ENCODE data around the gene PLCH2. TPM values are rescaled to one million over a fixed set of nuclear protein-coding genes. Genes with fewer than 3 reads are reported as not detected.

The PLCH2 gene
- total RNA-seq, 3 donors from 2014 or later, result 0.58 to 1.3 (median 0.81) TPM

DNA sequence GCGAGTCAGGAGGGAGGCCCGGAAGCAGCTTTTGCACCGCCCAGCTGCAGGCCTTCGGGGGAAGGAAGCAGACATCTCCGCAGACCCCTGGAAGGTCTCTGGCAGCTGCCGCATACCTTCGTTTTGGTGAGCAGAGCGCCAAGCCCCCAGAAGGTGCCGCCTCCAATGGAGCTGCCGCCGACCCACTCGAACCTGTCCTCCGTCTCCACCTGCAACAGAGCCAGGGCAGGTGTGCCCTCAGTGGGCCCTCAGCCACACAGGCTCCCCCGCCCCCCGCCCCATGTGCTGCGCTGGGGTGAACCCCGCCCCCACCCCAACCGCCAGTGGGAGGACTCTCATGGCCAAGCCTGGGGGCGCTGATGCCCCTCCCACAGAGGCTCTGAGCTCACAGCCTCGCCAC, 44.1 kb downstream of the PLCH2 start:
- H3K9me3 Mint-ChIP-seq, result no peaks in the 10 kb centered on the region
- H3K4me1 Mint-ChIP-seq (ENCODE audit: low read depth), result peaks cover 28% of the 10 kb centered on the region
- no peak overlapping the region for H3K4me3 Mint-ChIP-seq
- H3K36me3 Mint-ChIP-seq (ENCODE audit: insufficient read depth), result peaks cover 14% of the 10 kb centered on the region
- ATAC-seq (no peak), DNase-seq (no peak)
- no peaks in the 10 kb centered on the region for H3K27me3 Mint-ChIP-seq (ENCODE audit: low read depth)

GRCh38 chr1:2520806-2521205, 44.7 kb downstream of the PLCH2 start:
- no peak for ATAC-seq
- no peaks in the 10 kb centered on the region for H3K27me3 Mint-ChIP-seq (ENCODE audit: low read depth)
- DNase-seq, result no peak
- H3K4me1 Mint-ChIP-seq (ENCODE audit: low read depth), result peaks cover 29% of the 10 kb centered on the region
- no peaks in the 10 kb centered on the region for H3K9me3 Mint-ChIP-seq
- no peak overlapping the region for H3K4me3 Mint-ChIP-seq
- peaks cover 14% of the 10 kb centered on the region for H3K36me3 Mint-ChIP-seq (ENCODE audit: insufficient read depth)

GRCh38 chr1:2522230-2522629, 46.1 kb downstream of the PLCH2 start:
- Mint-ChIP-seq H3K27me3 (ENCODE audit: low read depth) (peaks cover 2% of the 10 kb centered on the region), H3K4me1 (ENCODE audit: low read depth) (peaks cover 34% of the 10 kb centered on the region), H3K9me3 (no peaks in the 10 kb centered on the region), H3K4me3 (no peak overlapping the region), H3K36me3 (ENCODE audit: insufficient read depth) (peaks cover 14% of the 10 kb centered on the region)
- no peak for DNase-seq
- no peak for ATAC-seq

DNA sequence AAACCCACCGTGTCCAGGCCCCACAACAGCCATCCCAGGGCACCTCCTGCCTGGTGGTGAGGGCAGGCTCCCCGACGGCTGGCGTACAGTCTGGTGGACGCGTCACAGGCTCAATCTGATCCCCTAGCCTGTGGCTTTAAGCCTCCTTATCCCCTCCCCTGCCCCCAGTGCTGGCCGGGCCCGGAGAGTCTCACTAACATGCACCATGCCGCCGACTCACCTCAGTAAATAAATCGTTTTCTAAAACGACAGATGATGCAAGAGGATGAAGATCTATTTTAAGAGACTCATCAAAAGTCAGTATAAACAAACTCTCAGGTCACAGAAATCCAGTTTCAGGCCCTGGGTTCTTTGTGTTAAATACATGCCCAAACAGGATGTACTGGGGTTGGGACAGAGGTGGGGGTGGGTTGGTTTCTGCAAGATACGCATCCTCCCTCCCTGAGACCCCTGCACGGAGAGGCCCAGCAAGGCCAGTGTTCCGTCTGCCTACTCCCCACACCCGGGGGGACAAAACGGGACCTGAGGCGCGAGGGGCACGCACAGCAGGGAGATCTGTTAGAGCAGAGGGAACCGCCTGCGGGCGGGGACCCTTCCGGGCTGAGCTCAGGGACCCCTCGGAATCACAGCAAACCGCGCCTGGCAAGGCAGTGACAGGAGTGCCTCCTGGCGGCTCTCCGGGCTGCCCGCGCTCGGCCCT, 47.3 kb downstream of the PLCH2 start:
- Mint-ChIP-seq H3K9me3 (no peaks in the 10 kb centered on the region), H3K36me3 (ENCODE audit: insufficient read depth) (peaks cover 12% of the 10 kb centered on the region), H3K4me3 (peak overlapping the region; percentile 90), H3K27me3 (ENCODE audit: low read depth) (peaks cover 2% of the 10 kb centered on the region), H3K4me1 (ENCODE audit: low read depth) (peaks cover 34% of the 10 kb centered on the region)
- ATAC-seq, result no peak
- DNase-seq, result no peak

DNA sequence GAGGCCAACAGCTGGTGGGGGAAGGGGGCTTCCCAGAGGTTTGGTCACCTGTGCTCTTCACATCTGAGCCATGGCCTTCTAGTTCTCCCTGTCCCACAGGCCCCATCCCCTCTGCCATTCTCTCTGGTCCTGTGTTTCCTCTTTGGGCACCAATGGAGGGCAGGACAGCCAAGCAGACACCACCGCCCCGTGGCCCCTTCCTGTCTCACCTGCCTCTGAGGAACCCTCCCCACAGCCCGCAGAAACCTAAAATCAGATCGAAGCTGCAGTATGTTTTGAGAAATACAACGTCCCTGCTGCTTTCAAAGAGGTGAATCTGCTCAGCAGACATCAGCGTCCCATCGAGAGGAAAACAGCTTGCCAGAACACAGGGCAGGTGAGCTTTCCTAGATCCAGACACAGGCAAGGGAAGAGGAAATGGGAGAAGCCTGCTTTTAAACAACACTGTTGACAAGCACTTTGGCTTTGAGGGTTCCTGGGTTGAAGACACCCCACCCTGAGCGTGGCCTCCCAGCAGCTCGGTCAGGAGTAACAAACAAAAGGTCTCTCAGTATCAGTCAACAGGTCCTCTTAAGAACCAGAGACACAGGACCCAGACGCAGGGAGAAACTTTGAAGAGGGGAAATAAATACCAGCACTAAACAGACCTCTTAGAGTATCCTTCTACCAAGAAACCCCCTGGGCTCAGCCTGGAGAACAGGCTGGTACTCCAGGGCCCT, 48.0 kb downstream of the PLCH2 start:
- ATAC-seq (no peak), DNase-seq (no peak)
- Mint-ChIP-seq H3K4me3 (peak overlapping the region; percentile 90), H3K27me3 (ENCODE audit: low read depth) (peaks cover 7% of the 10 kb centered on the region), H3K4me1 (ENCODE audit: low read depth) (peaks cover 40% of the 10 kb centered on the region), H3K36me3 (ENCODE audit: insufficient read depth) (peaks cover 11% of the 10 kb centered on the region), H3K9me3 (no peaks in the 10 kb centered on the region)

DNA sequence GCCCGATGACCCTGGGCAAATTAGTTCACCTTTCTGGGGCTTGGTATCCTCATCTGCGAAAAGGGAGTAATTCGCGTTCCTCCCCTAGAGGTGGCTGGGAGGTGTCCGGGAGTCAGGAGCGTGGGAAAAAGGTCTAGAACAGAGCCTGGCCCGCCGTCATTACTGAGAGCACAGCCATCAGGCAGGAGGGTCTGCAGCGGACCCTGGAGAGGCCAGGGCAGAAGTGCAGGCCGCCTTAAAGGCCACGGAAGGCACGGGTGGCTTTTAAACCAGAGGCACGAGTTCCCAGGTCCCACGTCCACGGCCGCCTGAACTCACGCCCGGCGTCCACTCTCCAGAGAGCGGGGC, 49.5 kb downstream of the PLCH2 start:
- no peak for ATAC-seq
- Mint-ChIP-seq H3K9me3 (no peaks in the 10 kb centered on the region), H3K4me3 (peak overlapping the region; percentile 90), H3K36me3 (ENCODE audit: insufficient read depth) (peaks cover 9% of the 10 kb centered on the region), H3K4me1 (ENCODE audit: low read depth) (peaks cover 41% of the 10 kb centered on the region), H3K27me3 (ENCODE audit: low read depth) (peaks cover 7% of the 10 kb centered on the region)
- DNase-seq, result no peak

- peak; percentile 91 to 92 for ATAC-seq
- DNase-seq, result peak; percentile 83
- peaks cover 3% of the 10 kb centered on the region for H3K36me3 Mint-ChIP-seq (ENCODE audit: insufficient read depth)
- peaks cover 12% of the 10 kb centered on the region for H3K27me3 Mint-ChIP-seq (ENCODE audit: low read depth)
- H3K4me1 Mint-ChIP-seq (ENCODE audit: low read depth), result peaks cover 46% of the 10 kb centered on the region
- no peaks in the 10 kb centered on the region for H3K9me3 Mint-ChIP-seq
- peak within 1 kb of the TSS; percentile 90 for H3K4me3 Mint-ChIP-seq
Observed at GRCh38 chr1:2525920-2526823, 50.1 kb downstream of the PLCH2 start, which contains the start of gene PANK4. PANK4 (minus strand) TSS chr1:2526596; CDS start chr1:2526587, 9 bp downstream.

DNA sequence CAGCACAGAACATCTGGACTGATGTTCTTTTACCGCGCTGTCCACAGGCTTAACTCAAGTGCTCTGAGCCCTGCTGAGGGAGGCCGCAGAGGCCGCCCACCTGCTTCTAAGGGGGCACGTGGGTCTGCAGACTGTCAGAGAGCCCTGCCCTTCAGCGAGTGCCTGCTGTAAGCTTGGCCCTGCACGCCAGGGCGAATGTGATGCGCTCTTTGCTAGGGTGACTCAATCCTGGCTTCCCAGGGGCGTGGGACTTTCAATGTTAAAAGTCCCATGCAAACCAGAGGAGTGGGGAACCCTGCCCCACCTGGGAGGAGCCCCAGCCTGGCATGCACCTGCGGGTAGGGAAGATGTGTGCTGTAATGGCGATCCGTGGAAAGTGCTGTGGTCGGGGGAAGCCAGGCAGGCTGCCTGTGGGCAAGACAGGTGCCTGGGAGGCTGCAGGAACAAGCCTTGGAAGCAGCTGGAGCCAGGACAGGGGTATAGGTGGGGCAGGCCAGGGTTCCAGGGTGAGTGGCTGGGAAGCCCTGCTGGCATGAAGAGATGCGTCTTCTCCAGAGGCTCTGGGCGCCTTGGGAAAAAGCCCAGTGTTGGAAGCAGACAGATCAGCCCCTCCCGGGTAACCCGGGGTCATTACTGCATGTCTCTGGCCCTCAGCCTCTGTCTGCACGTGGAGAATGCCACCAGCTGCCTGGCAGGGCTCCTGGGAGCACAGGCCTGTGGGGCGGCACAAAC, 50.9 kb downstream of the PLCH2 start:
- H3K4me1 Mint-ChIP-seq (ENCODE audit: low read depth), result peaks cover 47% of the 10 kb centered on the region
- H3K36me3 Mint-ChIP-seq (ENCODE audit: insufficient read depth), result peaks cover 3% of the 10 kb centered on the region
- ATAC-seq (peak; percentile 50 to 54), DNase-seq (peak; percentile 48)
- H3K4me3 Mint-ChIP-seq, result peak overlapping the region; percentile 71
- H3K9me3 Mint-ChIP-seq, result no peaks in the 10 kb centered on the region
- H3K27me3 Mint-ChIP-seq (ENCODE audit: low read depth), result peaks cover 18% of the 10 kb centered on the region

- peaks cover 2% of the 10 kb centered on the region for H3K36me3 Mint-ChIP-seq (ENCODE audit: insufficient read depth)
- DNase-seq, result no peak
- H3K4me1 Mint-ChIP-seq (ENCODE audit: low read depth), result peaks cover 45% of the 10 kb centered on the region
- peaks cover 19% of the 10 kb centered on the region for H3K27me3 Mint-ChIP-seq (ENCODE audit: low read depth)
- no peaks in the 10 kb centered on the region for H3K9me3 Mint-ChIP-seq
- ATAC-seq, result no peak
- no peak overlapping the region for H3K4me3 Mint-ChIP-seq
Observed at GRCh38 chr1:2527556-2527860, 51.4 kb downstream of the PLCH2 start.

DNA sequence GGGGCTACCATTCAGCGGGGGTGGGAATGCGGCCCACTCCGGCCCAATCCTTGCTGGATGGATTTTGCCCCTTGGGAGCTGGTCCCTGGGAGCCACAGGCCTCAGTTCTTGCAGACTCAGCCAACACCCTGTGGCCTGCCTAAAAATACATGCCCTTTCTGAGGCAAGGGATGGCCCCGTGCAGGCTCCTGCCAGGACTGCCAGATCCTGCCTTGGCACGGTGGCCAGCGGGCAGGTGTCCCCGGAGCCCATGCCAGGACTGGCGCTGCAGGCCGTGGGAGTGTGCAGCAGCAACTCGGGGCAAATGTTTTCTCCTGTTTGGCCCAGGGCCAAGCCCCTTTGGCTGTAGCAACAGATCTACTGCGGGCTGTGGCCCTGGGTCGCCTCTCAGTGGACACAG, 51.9 kb downstream of the PLCH2 start:
- no peaks in the 10 kb centered on the region for H3K36me3 Mint-ChIP-seq (ENCODE audit: insufficient read depth)
- no peaks in the 10 kb centered on the region for H3K9me3 Mint-ChIP-seq
- ATAC-seq (no peak), DNase-seq (no peak)
- peaks cover 21% of the 10 kb centered on the region for H3K27me3 Mint-ChIP-seq (ENCODE audit: low read depth)
- H3K4me1 Mint-ChIP-seq (ENCODE audit: low read depth), result peaks cover 40% of the 10 kb centered on the region
- no peak overlapping the region for H3K4me3 Mint-ChIP-seq

- Mint-ChIP-seq H3K4me3 (no peak overlapping the region), H3K9me3 (no peaks in the 10 kb centered on the region), H3K27me3 (ENCODE audit: low read depth) (peaks cover 26% of the 10 kb centered on the region), H3K4me1 (ENCODE audit: low read depth) (peaks cover 35% of the 10 kb centered on the region), H3K36me3 (ENCODE audit: insufficient read depth) (no peaks in the 10 kb centered on the region)
- DNase-seq, result no peak
- ATAC-seq, result no peak
Observed at GRCh38 chr1:2528611-2528965, 52.5 kb downstream of the PLCH2 start.

GRCh38 chr1:2528966-2529783, 53.1 kb downstream of the PLCH2 start:
- H3K9me3 Mint-ChIP-seq, result no peaks in the 10 kb centered on the region
- peak overlapping the region; percentile 77 for H3K4me3 Mint-ChIP-seq
- ATAC-seq (no peak), DNase-seq (peak; percentile 41)
- no peaks in the 10 kb centered on the region for H3K36me3 Mint-ChIP-seq (ENCODE audit: insufficient read depth)
- peaks cover 29% of the 10 kb centered on the region for H3K27me3 Mint-ChIP-seq (ENCODE audit: low read depth)
- peaks cover 29% of the 10 kb centered on the region for H3K4me1 Mint-ChIP-seq (ENCODE audit: low read depth)

DNA sequence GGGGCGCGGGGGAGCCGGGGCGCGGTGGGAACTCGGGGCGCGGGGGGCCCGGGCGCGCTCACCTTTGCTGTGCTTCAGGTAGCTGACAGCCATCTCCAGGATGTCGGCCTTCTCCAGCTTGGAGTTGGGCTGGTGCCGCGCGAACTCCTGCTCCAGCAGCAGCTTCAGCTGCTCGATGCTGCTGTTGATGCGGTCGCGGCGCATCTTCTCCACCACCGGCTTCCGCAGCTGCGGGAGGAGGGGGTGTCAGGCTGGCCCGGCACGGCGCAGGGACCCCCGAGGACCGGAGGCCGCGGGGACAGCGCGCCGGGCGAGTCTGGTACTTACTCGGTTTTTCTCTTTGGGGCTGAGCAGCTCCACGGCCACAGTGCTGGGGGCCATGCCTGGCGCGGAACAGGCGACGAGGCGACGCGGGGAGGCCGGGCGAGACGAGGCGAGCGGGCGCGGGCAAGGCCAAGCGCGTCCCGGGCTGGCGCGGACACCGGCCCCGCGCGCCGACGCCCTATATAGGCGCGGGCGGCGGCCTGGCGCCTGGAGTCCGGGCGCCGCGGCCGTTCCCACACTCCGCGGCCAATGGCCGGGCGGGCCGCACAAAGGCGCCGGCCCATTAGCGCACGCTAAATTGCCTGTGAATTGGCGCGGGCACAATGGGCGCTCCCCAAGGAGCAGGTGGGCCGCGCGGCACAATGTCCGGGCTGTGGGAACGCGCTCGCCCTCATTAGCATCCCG, 53.9 kb downstream of the PLCH2 start, which contains the start of gene HES5:
TSS of gene HES5 (minus strand) at position 480 of the 729 bp plus-strand sequence. CDS start at position 381, 99 bp downstream.
- H3K27me3 Mint-ChIP-seq (ENCODE audit: low read depth), result peaks cover 29% of the 10 kb centered on the region
- no peak for ATAC-seq
- peak within 1 kb of the TSS; percentile 77 for H3K4me3 Mint-ChIP-seq
- H3K9me3 Mint-ChIP-seq, result no peaks in the 10 kb centered on the region
- H3K4me1 Mint-ChIP-seq (ENCODE audit: low read depth), result peaks cover 21% of the 10 kb centered on the region
- no peak for DNase-seq
- H3K36me3 Mint-ChIP-seq (ENCODE audit: insufficient read depth), result no peaks in the 10 kb centered on the region
